ENCODE results near the gene COX4I2. TPM values are rescaled to one million over a fixed set of nuclear protein-coding genes. Genes with fewer than 3 reads are reported as not detected.

COX4I2 gene
- polyA plus RNA-seq, 1 donor from 2014 or later = not detected

GRCh38 chr20:31594558-31595379 is 42.9 kb upstream of the COX4I2 start:
- Histone ChIP-seq H3K4me2 (ENCODE audit: low read length) (no peak overlapping the region), H3F3A (ENCODE audit: insufficient read depth, low read length, poor library complexity, severe bottlenecking) (no peaks in the 10 kb centered on the region), H3K9me3 (ENCODE audit: low read length) (no peaks in the 10 kb centered on the region), H4K20me1 (ENCODE audit: insufficient read depth) (no peaks in the 10 kb centered on the region), H3K27ac (ENCODE audit: low read length) (no peak overlapping the region), H3K79me2 (replicated peaks; ENCODE audit: insufficient read depth, low read length) (no peaks in the 10 kb centered on the region), H3K9ac (ENCODE audit: low read length) (no peak overlapping the region), H3K36me3 (ENCODE audit: insufficient read depth, low read length) (no peaks in the 10 kb centered on the region), H2AFZ (ENCODE audit: low read depth, low read length) (no peak overlapping the region), H3K9me2 (ENCODE audit: insufficient read depth, low read length) (no peaks in the 10 kb centered on the region), H3K27me3 (ENCODE audit: insufficient read depth, low read depth, low read length) (no peaks in the 10 kb centered on the region), H3K4me3 (ENCODE audit: low read length) (no peak overlapping the region)
- no peak for TF ChIP-seq EP300 (conservative IDR thresholded peaks at IDR 0.05; ENCODE audit: poor library complexity, severe bottlenecking)
- no peak for TF ChIP-seq TAF1 (IDR thresholded peaks at IDR 0.05; ENCODE audit: low read depth)
- TF ChIP-seq REST (IDR thresholded peaks at IDR 0.05; ENCODE audit: borderline replicate concordance) = no peak
- TF ChIP-seq POLR2AphosphoS5 (IDR thresholded peaks at IDR 0.05) = no peak
- TF ChIP-seq CTCF (IDR thresholded peaks at IDR 0.05; ENCODE audit: poor library complexity, severe bottlenecking) = no peak
- no peak for TF ChIP-seq MXI1 (conservative IDR thresholded peaks at IDR 0.05; ENCODE audit: poor library complexity, severe bottlenecking)
- TF ChIP-seq RAD21 (conservative IDR thresholded peaks at IDR 0.05) = no peak
- no peak for TF ChIP-seq SMC3 (conservative IDR thresholded peaks at IDR 0.05; ENCODE audit: poor library complexity)
- no peak for TF ChIP-seq EZH2 (IDR thresholded peaks at IDR 0.05; ENCODE audit: borderline replicate concordance, insufficient read depth, low read length, poor library complexity, severe bottlenecking)

GRCh38 chr20:31595380-31595653 is 42.4 kb upstream of the COX4I2 start:
- TF ChIP-seq CTCF (IDR thresholded peaks at IDR 0.05; ENCODE audit: poor library complexity, severe bottlenecking) = no peak
- no peak for TF ChIP-seq REST (IDR thresholded peaks at IDR 0.05; ENCODE audit: borderline replicate concordance)
- TF ChIP-seq RAD21 (conservative IDR thresholded peaks at IDR 0.05) = no peak
- no peak for TF ChIP-seq EZH2 (IDR thresholded peaks at IDR 0.05; ENCODE audit: borderline replicate concordance, insufficient read depth, low read length, poor library complexity, severe bottlenecking)
- no peak for TF ChIP-seq EP300 (conservative IDR thresholded peaks at IDR 0.05; ENCODE audit: poor library complexity, severe bottlenecking)
- no peak for TF ChIP-seq MXI1 (conservative IDR thresholded peaks at IDR 0.05; ENCODE audit: poor library complexity, severe bottlenecking)
- TF ChIP-seq TAF1 (IDR thresholded peaks at IDR 0.05; ENCODE audit: low read depth) = no peak
- TF ChIP-seq POLR2AphosphoS5 (IDR thresholded peaks at IDR 0.05) = no peak
- Histone ChIP-seq H3K4me3 (ENCODE audit: low read length) (no peak overlapping the region), H3K27ac (ENCODE audit: low read length) (no peak overlapping the region), H3K9me3 (ENCODE audit: low read length) (no peaks in the 10 kb centered on the region), H3K79me2 (replicated peaks; ENCODE audit: insufficient read depth, low read length) (no peaks in the 10 kb centered on the region), H3F3A (ENCODE audit: insufficient read depth, low read length, poor library complexity, severe bottlenecking) (no peaks in the 10 kb centered on the region), H3K9ac (ENCODE audit: low read length) (no peak overlapping the region), H3K9me2 (ENCODE audit: insufficient read depth, low read length) (no peaks in the 10 kb centered on the region), H3K4me2 (ENCODE audit: low read length) (no peak overlapping the region), H4K20me1 (ENCODE audit: insufficient read depth) (no peaks in the 10 kb centered on the region), H3K27me3 (ENCODE audit: insufficient read depth, low read depth, low read length) (no peaks in the 10 kb centered on the region), H2AFZ (ENCODE audit: low read depth, low read length) (no peak overlapping the region), H3K36me3 (ENCODE audit: insufficient read depth, low read length) (no peaks in the 10 kb centered on the region)

Data from neural cell (in vitro differentiated cells).